Nephron (organoid): ENCODE results near the gene LCMT1.
A peak's percentile ranks its signal among the peaks of the same experiment; 100 is the strongest.

Experiments used
- H3K27ac Mint-ChIP-seq, 3 experiments: 2 replicates each; pipeline ENCODE4 v1.8.0; 2020; ENCODE audit warnings: mixed read lengths in 3 of 3, mild to moderate bottlenecking in 2 of 3, moderate library complexity in 1 of 3
- H3K27me3 Mint-ChIP-seq: 2 replicates; pipeline ENCODE4 v1.8.0; 2021; ENCODE audit warnings: low read depth, mild to moderate bottlenecking, moderate library complexity, mixed read lengths
- H3K36me3 Mint-ChIP-seq: 2 replicates; pipeline ENCODE4 v1.8.0; 2020; ENCODE audit warnings: low read depth, mixed read lengths
- H3K4me1 Mint-ChIP-seq: 2 replicates; pipeline ENCODE4 v1.8.0; 2020; ENCODE audit warnings: mixed read lengths
- H3K4me3 Mint-ChIP-seq, 3 experiments: 2 replicates each; pipeline ENCODE4 v1.8.0; 2020; ENCODE audit warnings: mild to moderate bottlenecking in 3 of 3, mixed read lengths in 3 of 3, moderate library complexity in 2 of 3
- H3K9me3 Mint-ChIP-seq: 2 replicates; pipeline ENCODE4 v1.8.0; 2020; ENCODE audit warnings: mixed read lengths
- TF ChIP-seq, protein P1 (sequence below), 3 experiments: fragments of 200-600 bp; sonication (generic); IDR thresholded peaks; one replicate each; pipeline ENCODE4 v1.5.0; 2021; ENCODE audit warnings: antibody characterized with exemption in 3 of 3; ENCODE audit not compliant: unreplicated experiment in 3 of 3

The LCMT1 gene

DNA sequence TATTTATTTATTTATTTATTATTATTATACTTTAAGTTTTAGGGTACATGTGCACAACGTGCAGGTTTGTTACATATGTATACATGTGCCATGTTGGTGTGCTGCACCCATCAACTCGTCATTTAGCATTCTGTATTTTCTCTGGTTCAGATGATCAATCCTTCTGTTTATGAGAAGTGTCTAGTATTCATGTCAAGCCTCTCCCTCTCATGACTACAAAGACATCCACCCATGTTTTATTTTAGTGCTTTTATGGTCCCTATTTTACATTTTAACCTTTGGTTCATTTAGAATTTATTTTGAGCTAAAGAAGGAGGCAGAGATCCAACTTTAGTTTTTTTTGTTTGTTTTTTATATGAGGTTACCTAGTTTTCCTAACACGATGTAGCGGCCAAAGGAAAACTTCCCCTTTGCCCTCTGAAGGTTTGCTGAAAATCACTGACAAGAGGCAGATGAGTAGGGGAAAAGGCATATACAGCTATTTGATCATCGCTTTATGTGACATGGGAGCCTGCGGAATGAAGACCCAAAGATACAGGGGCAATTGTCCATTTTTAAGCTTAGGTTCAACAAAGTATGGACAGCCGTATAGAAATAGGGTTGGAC, 82.8 kb downstream of the LCMT1 start:
- no peaks in the 10 kb centered on the region for H3K27me3 Mint-ChIP-seq
- TF ChIP-seq, protein P1, sequence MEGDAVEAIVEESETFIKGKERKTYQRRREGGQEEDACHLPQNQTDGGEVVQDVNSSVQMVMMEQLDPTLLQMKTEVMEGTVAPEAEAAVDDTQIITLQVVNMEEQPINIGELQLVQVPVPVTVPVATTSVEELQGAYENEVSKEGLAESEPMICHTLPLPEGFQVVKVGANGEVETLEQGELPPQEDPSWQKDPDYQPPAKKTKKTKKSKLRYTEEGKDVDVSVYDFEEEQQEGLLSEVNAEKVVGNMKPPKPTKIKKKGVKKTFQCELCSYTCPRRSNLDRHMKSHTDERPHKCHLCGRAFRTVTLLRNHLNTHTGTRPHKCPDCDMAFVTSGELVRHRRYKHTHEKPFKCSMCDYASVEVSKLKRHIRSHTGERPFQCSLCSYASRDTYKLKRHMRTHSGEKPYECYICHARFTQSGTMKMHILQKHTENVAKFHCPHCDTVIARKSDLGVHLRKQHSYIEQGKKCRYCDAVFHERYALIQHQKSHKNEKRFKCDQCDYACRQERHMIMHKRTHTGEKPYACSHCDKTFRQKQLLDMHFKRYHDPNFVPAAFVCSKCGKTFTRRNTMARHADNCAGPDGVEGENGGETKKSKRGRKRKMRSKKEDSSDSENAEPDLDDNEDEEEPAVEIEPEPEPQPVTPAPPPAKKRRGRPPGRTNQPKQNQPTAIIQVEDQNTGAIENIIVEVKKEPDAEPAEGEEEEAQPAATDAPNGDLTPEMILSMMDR (IDR thresholded peaks at IDR 0.05; ENCODE audit: unreplicated experiment in 3 of 3) = no peak
- H3K4me3 Mint-ChIP-seq = no peak overlapping the region
- H3K27ac Mint-ChIP-seq = peak overlapping the region in 1 of 3 experiments; percentile 28
- H3K36me3 Mint-ChIP-seq = no peaks in the 10 kb centered on the region
- H3K9me3 Mint-ChIP-seq = no peaks in the 10 kb centered on the region
- peaks cover 12% of the 10 kb centered on the region for H3K4me1 Mint-ChIP-seq

- no peaks in the 10 kb centered on the region for H3K27me3 Mint-ChIP-seq
- no peaks in the 10 kb centered on the region for H3K36me3 Mint-ChIP-seq
- H3K4me3 Mint-ChIP-seq = no peak overlapping the region
- TF ChIP-seq, protein P1 (IDR thresholded peaks at IDR 0.05; ENCODE audit: unreplicated experiment in 3 of 3) = no peak
- H3K9me3 Mint-ChIP-seq = no peaks in the 10 kb centered on the region
- no peak overlapping the region for H3K27ac Mint-ChIP-seq
- no peaks in the 10 kb centered on the region for H3K4me1 Mint-ChIP-seq
These were observed 86.5 kb downstream of the LCMT1 start for GRCh38 chr16:25198021-25198420.

GRCh38 chr16:25199457-25199856, 87.9 kb downstream of the LCMT1 start:
- no peaks in the 10 kb centered on the region for H3K9me3 Mint-ChIP-seq
- H3K27ac Mint-ChIP-seq = no peak overlapping the region
- H3K27me3 Mint-ChIP-seq = no peaks in the 10 kb centered on the region
- no peaks in the 10 kb centered on the region for H3K36me3 Mint-ChIP-seq
- TF ChIP-seq, protein P1 (IDR thresholded peaks at IDR 0.05; ENCODE audit: unreplicated experiment in 3 of 3) = no peak
- no peaks in the 10 kb centered on the region for H3K4me1 Mint-ChIP-seq
- H3K4me3 Mint-ChIP-seq = no peak overlapping the region

DNA sequence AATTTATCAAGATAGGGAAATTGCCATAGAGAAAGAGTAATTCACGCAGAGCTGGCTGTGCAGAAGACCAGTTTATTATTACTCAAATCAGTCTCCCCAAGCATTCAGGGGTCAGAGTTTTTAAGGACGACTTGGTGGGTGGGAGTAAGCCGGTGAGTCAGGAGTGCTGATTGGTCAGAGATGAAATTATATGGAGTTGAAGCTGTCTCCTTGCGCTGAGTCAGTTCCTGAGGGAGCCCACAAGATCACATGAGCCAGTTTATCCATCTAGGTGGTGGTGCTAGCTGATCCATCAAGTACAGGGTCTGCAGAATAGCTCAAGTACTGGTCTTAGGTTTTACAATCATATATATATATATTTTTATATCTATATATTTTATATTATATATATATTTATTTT, 99.2 kb downstream of the LCMT1 start:
- Mint-ChIP-seq H3K36me3 (no peaks in the 10 kb centered on the region), H3K27ac (no peak overlapping the region), H3K4me3 (no peak overlapping the region), H3K4me1 (no peaks in the 10 kb centered on the region), H3K27me3 (peaks cover 11% of the 10 kb centered on the region), H3K9me3 (no peaks in the 10 kb centered on the region)
- TF ChIP-seq, protein P1 (IDR thresholded peaks at IDR 0.05; ENCODE audit: unreplicated experiment in 3 of 3) = no peak

- H3K4me3 Mint-ChIP-seq = no peak overlapping the region
- TF ChIP-seq, protein P1 (IDR thresholded peaks at IDR 0.05; ENCODE audit: unreplicated experiment in 3 of 3) = no peak
- H3K27ac Mint-ChIP-seq = no peak overlapping the region
These were observed 101.1 kb downstream of the LCMT1 start for GRCh38 chr16:25212636-25213035.

DNA sequence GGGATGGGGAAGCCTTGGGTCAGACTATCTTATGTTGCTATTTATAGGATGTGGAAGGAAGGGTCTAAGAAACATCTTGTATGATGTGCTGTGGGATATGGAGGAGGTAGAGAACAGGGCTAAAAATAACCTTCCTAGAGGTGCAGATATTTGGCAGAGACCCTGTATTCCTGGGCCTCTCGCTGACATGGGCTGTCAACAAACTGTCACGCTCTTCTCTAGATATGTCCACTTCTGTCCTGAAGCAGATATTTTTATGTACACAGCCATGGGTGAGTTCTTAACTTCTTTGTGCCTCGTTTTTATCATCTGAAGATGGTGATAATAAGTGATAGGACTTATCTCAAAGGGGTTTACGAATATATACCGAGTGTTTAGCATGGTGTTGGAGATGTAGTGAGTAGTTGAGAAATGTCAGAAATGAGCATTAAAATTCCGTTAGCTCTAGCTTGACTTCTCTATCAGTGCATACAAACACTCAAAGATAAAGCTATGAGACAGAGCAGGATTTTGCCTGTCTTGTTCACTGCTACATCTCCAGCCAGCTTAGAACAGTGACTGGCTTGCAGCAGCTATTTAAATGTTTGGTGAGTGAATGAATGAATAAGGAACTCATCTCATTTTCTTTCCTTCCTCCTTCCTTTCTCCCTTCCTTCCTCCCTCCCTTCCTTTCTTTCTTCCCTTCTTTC, 102.3 kb downstream of the LCMT1 start:
- TF ChIP-seq, protein P1 (IDR thresholded peaks at IDR 0.05; ENCODE audit: unreplicated experiment in 3 of 3) = no peak
- peaks cover 11% of the 10 kb centered on the region for H3K27me3 Mint-ChIP-seq
- no peaks in the 10 kb centered on the region for H3K36me3 Mint-ChIP-seq
- H3K4me1 Mint-ChIP-seq = no peaks in the 10 kb centered on the region
- H3K4me3 Mint-ChIP-seq = no peak overlapping the region
- H3K27ac Mint-ChIP-seq = no peak overlapping the region
- no peaks in the 10 kb centered on the region for H3K9me3 Mint-ChIP-seq

More at GRCh38 chr16:25212636-25213035, 101.1 kb downstream of the LCMT1 start:
- H3K27me3 Mint-ChIP-seq = peaks cover 11% of the 10 kb centered on the region
- H3K36me3 Mint-ChIP-seq = no peaks in the 10 kb centered on the region
- H3K4me1 Mint-ChIP-seq = no peaks in the 10 kb centered on the region
- no peaks in the 10 kb centered on the region for H3K9me3 Mint-ChIP-seq
